Testis (tissue), 2 donors: ENCODE measurements around the gene TMEM135.

Source experiments
- POLR2A ChIP-seq: fragments of 450-650 bp; IDR thresholded peaks from one replicate; pipeline ENCODE4 v1.6.1; 2017; ENCODE audit warnings: antibody characterized with exemption, mild to moderate bottlenecking, moderate library complexity
- TF ChIP-seq, protein P1 (sequence below), 3 experiments: fragments of 450-650 bp in 2 of 3; fragments of 200-600 bp in 1 of 3; sonication (generic) in 1 of 3; IDR thresholded peaks; one replicate each; pipeline ENCODE4 v1.5.1; 2016 to 2019; ENCODE audit warnings: antibody characterized with exemption in 3 of 3, mild to moderate bottlenecking in 2 of 3, moderate library complexity in 1 of 3

GRCh38 chr11:87324817-87325489, 287.2 kb downstream of the TMEM135 start:
- TF ChIP-seq POLR2A = no peak
- TF ChIP-seq, protein P1, sequence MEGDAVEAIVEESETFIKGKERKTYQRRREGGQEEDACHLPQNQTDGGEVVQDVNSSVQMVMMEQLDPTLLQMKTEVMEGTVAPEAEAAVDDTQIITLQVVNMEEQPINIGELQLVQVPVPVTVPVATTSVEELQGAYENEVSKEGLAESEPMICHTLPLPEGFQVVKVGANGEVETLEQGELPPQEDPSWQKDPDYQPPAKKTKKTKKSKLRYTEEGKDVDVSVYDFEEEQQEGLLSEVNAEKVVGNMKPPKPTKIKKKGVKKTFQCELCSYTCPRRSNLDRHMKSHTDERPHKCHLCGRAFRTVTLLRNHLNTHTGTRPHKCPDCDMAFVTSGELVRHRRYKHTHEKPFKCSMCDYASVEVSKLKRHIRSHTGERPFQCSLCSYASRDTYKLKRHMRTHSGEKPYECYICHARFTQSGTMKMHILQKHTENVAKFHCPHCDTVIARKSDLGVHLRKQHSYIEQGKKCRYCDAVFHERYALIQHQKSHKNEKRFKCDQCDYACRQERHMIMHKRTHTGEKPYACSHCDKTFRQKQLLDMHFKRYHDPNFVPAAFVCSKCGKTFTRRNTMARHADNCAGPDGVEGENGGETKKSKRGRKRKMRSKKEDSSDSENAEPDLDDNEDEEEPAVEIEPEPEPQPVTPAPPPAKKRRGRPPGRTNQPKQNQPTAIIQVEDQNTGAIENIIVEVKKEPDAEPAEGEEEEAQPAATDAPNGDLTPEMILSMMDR (IDR thresholded peaks at IDR 0.05) = no peak
